Measurements from ENCODE around the gene GPX3. TPM values are rescaled to one million over a fixed set of nuclear protein-coding genes. Genes with fewer than 3 reads are reported as not detected.

Gene GPX3
- total RNA-seq, 5 donors from 2014 or later (not counting 1 experiment from before 2014, with no cell fraction given) = 0.49 to 1.6 (median 1.4) TPM; not detected in 2

- Histone ChIP-seq H3K9me3 (no peaks in the 10 kb centered on the region), H3K4me1 (ENCODE audit: control insufficient read depth in 1 of 2, extremely low read depth in 1 of 2, insufficient read depth in 2 of 2, low read length in 2 of 2) (no peaks in the 10 kb centered on the region), H3K27ac (ENCODE audit: low read length) (no peak overlapping the region), H3K4me3 (ENCODE audit: control insufficient read depth in 1 of 2, extremely low read depth in 1 of 2, low read length in 1 of 2) (no peak overlapping the region), H3K27me3 (replicated peaks in 1 of 2; ENCODE audit: control insufficient read depth in 2 of 2, extremely low read depth in 1 of 2, insufficient read depth in 2 of 2, low read length in 1 of 2) (peaks cover 0 to 3% of the 10 kb centered on the region in 2 experiments), H3K36me3 (ENCODE audit: control insufficient read depth in 2 of 2, extremely low read depth in 1 of 2, insufficient read depth in 1 of 2, low read length in 1 of 2) (no peaks in the 10 kb centered on the region)
- DNase-seq (no peak), ATAC-seq (replicated peaks in 1 of 4) (no peak)
- POLR2A ChIA-PET = interaction anchor here in 1 of 2 donors (0.6 kb wide), 1 partner anchor 1402 kb away, joined by 4 read pairs; no protein-coding TSS in a partner anchor
- WGBS (ENCODE audit: insufficient coverage) = no CpG with 5 or more reads among the region's 2 CpGs
- H3K27me3 Mint-ChIP-seq = peaks cover 3 to 5% of the 10 kb centered on the region in 2 donors
- H3K27ac Mint-ChIP-seq = no peak overlapping the region
- CTCF ChIA-PET = no interaction called here
- no peaks in the 10 kb centered on the region for H3K4me1 Mint-ChIP-seq
- no peaks in the 10 kb centered on the region for H3K9me3 Mint-ChIP-seq
- H3K36me3 Mint-ChIP-seq = no peaks in the 10 kb centered on the region
- H3K4me3 Mint-ChIP-seq = no peak overlapping the region
Observed at GRCh38 chr5:151004499-151004898, 15.9 kb upstream of the GPX3 start.

GRCh38 chr5:151005187-151005949 is 15.0 kb upstream of the GPX3 start:
- Mint-ChIP-seq H3K4me1 (no peaks in the 10 kb centered on the region), H3K36me3 (no peaks in the 10 kb centered on the region), H3K4me3 (no peak overlapping the region), H3K27me3 (peaks cover 2 to 5% of the 10 kb centered on the region in 2 donors), H3K9me3 (no peaks in the 10 kb centered on the region), H3K27ac (no peak overlapping the region)
- ChIA-PET POLR2A (interaction anchor here in 1 of 2 donors (0.6 kb wide), 1 partner anchor 548 kb away, joined by 3 read pairs; no protein-coding TSS in a partner anchor), CTCF (no interaction called here)
- H3K4me3 ChIP-seq (ENCODE audit: control insufficient read depth in 1 of 2, extremely low read depth in 1 of 2, low read length in 1 of 2) = no peak overlapping the region
- no peaks in the 10 kb centered on the region for H3K4me1 ChIP-seq (ENCODE audit: control insufficient read depth in 1 of 2, extremely low read depth in 1 of 2, insufficient read depth in 2 of 2, low read length in 2 of 2)
- H3K27ac ChIP-seq (ENCODE audit: low read length) = no peak overlapping the region
- no peak for DNase-seq
- WGBS (ENCODE audit: insufficient coverage) = 50% methylated on average over 1 of the region's 5 CpGs
- H3K9me3 ChIP-seq = no peaks in the 10 kb centered on the region
- H3K27me3 ChIP-seq (replicated peaks in 1 of 2; ENCODE audit: control insufficient read depth in 2 of 2, extremely low read depth in 1 of 2, insufficient read depth in 2 of 2, low read length in 1 of 2) = peaks cover 0 to 3% of the 10 kb centered on the region in 2 experiments
- no peak for ATAC-seq (replicated peaks in 1 of 4)
- H3K36me3 ChIP-seq (ENCODE audit: control insufficient read depth in 2 of 2, extremely low read depth in 1 of 2, insufficient read depth in 1 of 2, low read length in 1 of 2) = no peaks in the 10 kb centered on the region

GRCh38 chr5:151005950-151006576 is 14.3 kb upstream of the GPX3 start:
- ATAC-seq (replicated peaks in 1 of 4) = no peak
- peaks cover 0 to 3% of the 10 kb centered on the region in 2 experiments for H3K27me3 ChIP-seq (replicated peaks in 1 of 2; ENCODE audit: control insufficient read depth in 2 of 2, extremely low read depth in 1 of 2, insufficient read depth in 2 of 2, low read length in 1 of 2)
- ChIA-PET POLR2A (no interaction called here), CTCF (no interaction called here)
- no peaks in the 10 kb centered on the region for H3K36me3 ChIP-seq (ENCODE audit: control insufficient read depth in 2 of 2, extremely low read depth in 1 of 2, insufficient read depth in 1 of 2, low read length in 1 of 2)
- WGBS (ENCODE audit: insufficient coverage) = 67% methylated on average over 3 of the region's 7 CpGs
- Mint-ChIP-seq H3K9me3 (no peaks in the 10 kb centered on the region), H3K4me1 (no peaks in the 10 kb centered on the region), H3K27ac (no peak overlapping the region), H3K4me3 (no peak overlapping the region), H3K27me3 (peaks cover 0 to 5% of the 10 kb centered on the region in 2 donors), H3K36me3 (no peaks in the 10 kb centered on the region)
- no peaks in the 10 kb centered on the region for H3K4me1 ChIP-seq (ENCODE audit: control insufficient read depth in 1 of 2, extremely low read depth in 1 of 2, insufficient read depth in 2 of 2, low read length in 2 of 2)
- no peak overlapping the region for H3K4me3 ChIP-seq (ENCODE audit: control insufficient read depth in 1 of 2, extremely low read depth in 1 of 2, low read length in 1 of 2)
- H3K27ac ChIP-seq (ENCODE audit: low read length) = no peak overlapping the region
- no peak for DNase-seq
- no peaks in the 10 kb centered on the region for H3K9me3 ChIP-seq

- Histone ChIP-seq H3K4me1 (ENCODE audit: control insufficient read depth in 1 of 2, extremely low read depth in 1 of 2, insufficient read depth in 2 of 2, low read length in 2 of 2) (no peaks in the 10 kb centered on the region), H3K27ac (ENCODE audit: low read length) (no peak overlapping the region), H3K36me3 (ENCODE audit: control insufficient read depth in 2 of 2, extremely low read depth in 1 of 2, insufficient read depth in 1 of 2, low read length in 1 of 2) (no peaks in the 10 kb centered on the region), H3K4me3 (ENCODE audit: control insufficient read depth in 1 of 2, extremely low read depth in 1 of 2, low read length in 1 of 2) (no peak overlapping the region), H3K27me3 (replicated peaks in 1 of 2; ENCODE audit: control insufficient read depth in 2 of 2, extremely low read depth in 1 of 2, insufficient read depth in 2 of 2, low read length in 1 of 2) (peaks cover 0 to 7% of the 10 kb centered on the region in 2 experiments), H3K9me3 (no peaks in the 10 kb centered on the region)
- H3K9me3 Mint-ChIP-seq = no peaks in the 10 kb centered on the region
- ChIA-PET CTCF (interaction anchor here in 1 of 2 donors (0.6 kb wide), 1 partner anchor 1138 kb away, joined by 5 read pairs; no protein-coding TSS in a partner anchor), POLR2A (no interaction called here)
- ATAC-seq (replicated peaks in 1 of 4) (no peak), DNase-seq (no peak)
- H3K4me3 Mint-ChIP-seq = no peak overlapping the region
- 90% methylated on average over 3 of the region's 5 CpGs for WGBS (ENCODE audit: insufficient coverage)
- H3K4me1 Mint-ChIP-seq = no peaks in the 10 kb centered on the region
- H3K27ac Mint-ChIP-seq = no peak overlapping the region
- H3K27me3 Mint-ChIP-seq = peaks cover 4 to 7% of the 10 kb centered on the region in 2 donors
- no peaks in the 10 kb centered on the region for H3K36me3 Mint-ChIP-seq
Observed at GRCh38 chr5:151006704-151007334, 13.6 kb upstream of the GPX3 start.

- 87% methylated on average over 6 of the region's 7 CpGs for WGBS (ENCODE audit: insufficient coverage)
- peaks cover 6 to 8% of the 10 kb centered on the region in 2 donors for H3K27me3 Mint-ChIP-seq
- H3K27me3 ChIP-seq (replicated peaks in 1 of 2; ENCODE audit: control insufficient read depth in 2 of 2, extremely low read depth in 1 of 2, insufficient read depth in 2 of 2, low read length in 1 of 2) = peaks cover 0 to 7% of the 10 kb centered on the region in 2 experiments
- ATAC-seq (replicated peaks in 1 of 4) = no peak
- ChIA-PET POLR2A (no interaction called here), CTCF (interaction anchor here in 1 of 2 donors (0.6 kb wide), 1 partner anchor 1137 kb away, joined by 5 read pairs; no protein-coding TSS in a partner anchor)
- no peaks in the 10 kb centered on the region for H3K36me3 ChIP-seq (ENCODE audit: control insufficient read depth in 2 of 2, extremely low read depth in 1 of 2, insufficient read depth in 1 of 2, low read length in 1 of 2)
- no peak for DNase-seq
- no peak overlapping the region for H3K27ac Mint-ChIP-seq
- no peak overlapping the region for H3K4me3 ChIP-seq (ENCODE audit: control insufficient read depth in 1 of 2, extremely low read depth in 1 of 2, low read length in 1 of 2)
- H3K36me3 Mint-ChIP-seq = no peaks in the 10 kb centered on the region
- no peaks in the 10 kb centered on the region for H3K9me3 Mint-ChIP-seq
- no peaks in the 10 kb centered on the region for H3K4me1 Mint-ChIP-seq
- H3K27ac ChIP-seq (ENCODE audit: low read length) = no peak overlapping the region
- no peak overlapping the region for H3K4me3 Mint-ChIP-seq
- no peaks in the 10 kb centered on the region for H3K9me3 ChIP-seq
- no peaks in the 10 kb centered on the region for H3K4me1 ChIP-seq (ENCODE audit: control insufficient read depth in 1 of 2, extremely low read depth in 1 of 2, insufficient read depth in 2 of 2, low read length in 2 of 2)
Observed at GRCh38 chr5:151007430-151008209, 12.8 kb upstream of the GPX3 start.

GRCh38 chr5:151008210-151008491 is 12.2 kb upstream of the GPX3 start:
- peaks cover 0 to 7% of the 10 kb centered on the region in 2 experiments for H3K27me3 ChIP-seq (replicated peaks in 1 of 2; ENCODE audit: control insufficient read depth in 2 of 2, extremely low read depth in 1 of 2, insufficient read depth in 2 of 2, low read length in 1 of 2)
- no peak overlapping the region for H3K4me3 ChIP-seq (ENCODE audit: control insufficient read depth in 1 of 2, extremely low read depth in 1 of 2, low read length in 1 of 2)
- Mint-ChIP-seq H3K4me3 (no peak overlapping the region), H3K36me3 (no peaks in the 10 kb centered on the region), H3K4me1 (no peaks in the 10 kb centered on the region), H3K9me3 (no peaks in the 10 kb centered on the region), H3K27me3 (peaks cover 6 to 8% of the 10 kb centered on the region in 2 donors), H3K27ac (no peak overlapping the region)
- WGBS (ENCODE audit: insufficient coverage) = no CpG with 5 or more reads among the region's 2 CpGs
- POLR2A ChIA-PET = no interaction called here
- no peaks in the 10 kb centered on the region for H3K4me1 ChIP-seq (ENCODE audit: control insufficient read depth in 1 of 2, extremely low read depth in 1 of 2, insufficient read depth in 2 of 2, low read length in 2 of 2)
- DNase-seq (no peak), ATAC-seq (replicated peaks in 1 of 4) (no peak)
- CTCF ChIA-PET = no interaction called here
- H3K36me3 ChIP-seq (ENCODE audit: control insufficient read depth in 2 of 2, extremely low read depth in 1 of 2, insufficient read depth in 1 of 2, low read length in 1 of 2) = no peaks in the 10 kb centered on the region
- no peaks in the 10 kb centered on the region for H3K9me3 ChIP-seq
- no peak overlapping the region for H3K27ac ChIP-seq (ENCODE audit: low read length)
